Thyroid gland (tissue), 4 donors: ENCODE results near the gene RRAGD.

Experiments used
- CTCF ChIP-seq, 6 experiments: fragments of 200-600 bp in 3 of 6; fragments of 450-650 bp in 3 of 6; sonication (generic) in 3 of 6; IDR thresholded peaks; one replicate each; pipeline ENCODE4 v1.5.1; 2016 to 2019; ENCODE audit warnings: antibody characterized with exemption in 6 of 6, mild to moderate bottlenecking in 2 of 6, inconsistent platforms in 1 of 6, moderate library complexity in 1 of 6
- POLR2A ChIP-seq, 2 donors: fragments of 450-650 bp; IDR thresholded peaks; one replicate each; pipeline ENCODE4 v1.6.1; 2017; ENCODE audit warnings: antibody characterized with exemption in 2 of 2, mild to moderate bottlenecking in 2 of 2, moderate library complexity in 1 of 2

- TF ChIP-seq CTCF (IDR thresholded peaks at IDR 0.05): peak in 4 of 6 experiments; percentile 57 to 65 (median 64)
- TF ChIP-seq POLR2A (IDR thresholded peaks at IDR 0.05): no peak
These were observed 43.1 kb downstream of the RRAGD start for GRCh38 chr6:89368999-89369398.
